H9 (cell line): ENCODE data around the gene KANSL1L. TPM values are rescaled to one million over a fixed set of nuclear protein-coding genes. Genes with fewer than 3 reads are reported as not detected.

Experiments
- DNase-seq: peaks from one replicate; pipeline ENCODE4 v3.0.0-alpha.2; 2017
- H2AFZ ChIP-seq: one replicate; pipeline ENCODE4 v1.6.1; 2013; ENCODE audit warnings: mild to moderate bottlenecking, low read length, control low read depth, moderate library complexity
- H2AK5ac ChIP-seq: 2 replicates; pipeline ENCODE4 v1.6.1; 2013; ENCODE audit warnings: low read length, control low read depth, mixed read lengths; ENCODE audit not compliant: insufficient read length
- H2BK120ac ChIP-seq: one replicate; pipeline ENCODE4 v1.6.1; 2013; ENCODE audit warnings: low read depth, mild to moderate bottlenecking, low read length, control low read depth, inconsistent platforms; ENCODE audit not compliant: poor library complexity, severe bottlenecking
- H2BK12ac ChIP-seq: 2 replicates; pipeline ENCODE4 v1.6.1; 2013; ENCODE audit warnings: low read length, control low read depth, mixed read lengths, low read depth; ENCODE audit not compliant: insufficient read length
- H2BK15ac ChIP-seq: 2 replicates; pipeline ENCODE4 v1.6.1; 2013; ENCODE audit warnings: low read depth, low read length, control low read depth
- H2BK20ac ChIP-seq: one replicate; pipeline ENCODE4 v1.6.1; 2013; ENCODE audit warnings: low read depth, mild to moderate bottlenecking, low read length, control low read depth, inconsistent platforms; ENCODE audit not compliant: poor library complexity, severe bottlenecking
- H2BK5ac ChIP-seq: 2 replicates; pipeline ENCODE4 v1.6.1; 2013; ENCODE audit warnings: low read length, control low read depth, mixed read lengths; ENCODE audit not compliant: insufficient read length
- H3K14ac ChIP-seq: 2 replicates; pipeline ENCODE4 v1.6.1; 2013; ENCODE audit warnings: low read length, control low read depth; ENCODE audit not compliant: insufficient read depth
- H3K18ac ChIP-seq: 2 replicates; pipeline ENCODE4 v1.6.1; 2013; ENCODE audit warnings: low read depth, mild to moderate bottlenecking, mixed read lengths, low read length, control low read depth; ENCODE audit not compliant: insufficient read length
- H3K23ac ChIP-seq: 2 replicates; pipeline ENCODE4 v1.6.1; 2013; ENCODE audit warnings: low read length, control low read depth, mixed read lengths, low read depth; ENCODE audit not compliant: insufficient read length
- H3K23me2 ChIP-seq: 2 replicates; pipeline ENCODE4 v1.6.1; 2013; ENCODE audit warnings: low read depth, mild to moderate bottlenecking, mixed read lengths, low read length, control low read depth; ENCODE audit not compliant: insufficient read length, poor library complexity, severe bottlenecking
- H3K27ac ChIP-seq: 2 replicates; pipeline ENCODE4 v1.5.1; 2013; ENCODE audit warnings: low read length, control low read depth, mixed read lengths, low read depth; ENCODE audit not compliant: insufficient read length
- H3K27me3 ChIP-seq: 2 replicates; pipeline ENCODE4 v1.6.1; 2013; ENCODE audit warnings: low read length, control low read depth, inconsistent platforms; ENCODE audit not compliant: insufficient read depth
- H3K4ac ChIP-seq: 2 replicates; pipeline ENCODE4 v1.6.1; 2013; ENCODE audit warnings: low read depth, mild to moderate bottlenecking, control low read depth, inconsistent platforms, low read length, moderate library complexity
- H3K4me1 ChIP-seq: 2 replicates; pipeline ENCODE4 v1.6.1; 2013; ENCODE audit warnings: low read length, control low read depth, inconsistent platforms; ENCODE audit not compliant: insufficient read depth
- H3K4me2 ChIP-seq: 2 replicates; pipeline ENCODE4 v1.6.1; 2013; ENCODE audit warnings: low read length, control low read depth, mixed read lengths; ENCODE audit not compliant: insufficient read length, insufficient read depth
- H3K56ac ChIP-seq: 2 replicates; pipeline ENCODE4 v1.6.1; 2013; ENCODE audit warnings: low read depth, mild to moderate bottlenecking, mixed read lengths, low read length, control low read depth; ENCODE audit not compliant: insufficient read length
- H3K79me1 ChIP-seq: 2 replicates; pipeline ENCODE4 v1.6.1; 2013; ENCODE audit warnings: low read depth, mild to moderate bottlenecking, moderate library complexity, low read length, control low read depth, inconsistent platforms; ENCODE audit not compliant: insufficient read depth, poor library complexity, severe bottlenecking
- H3K79me2 ChIP-seq: 2 replicates; pipeline ENCODE4 v1.6.1; 2013; ENCODE audit warnings: low read length, control low read depth, inconsistent platforms; ENCODE audit not compliant: insufficient read depth
- H3K9ac ChIP-seq: 2 replicates; pipeline ENCODE4 v1.6.1; 2013; ENCODE audit warnings: low read length, control low read depth, mixed read lengths; ENCODE audit not compliant: insufficient read length; ENCODE audit errors: extremely low read depth
- H3K9me3 ChIP-seq: one replicate; pipeline ENCODE4 v1.6.1; 2013; ENCODE audit warnings: low read depth, low read length, inconsistent platforms; ENCODE audit not compliant: control insufficient read depth
- H3T11ph ChIP-seq: one replicate; pipeline ENCODE4 v1.6.1; 2013; ENCODE audit warnings: mild to moderate bottlenecking, low read length, control low read depth, inconsistent platforms
- H4K20me1 ChIP-seq: one replicate; pipeline ENCODE4 v1.6.1; 2013; ENCODE audit not compliant: control insufficient read depth, insufficient read length, insufficient read depth
- H4K5ac ChIP-seq: 2 replicates; pipeline ENCODE4 v1.6.1; 2013; ENCODE audit warnings: low read depth, mild to moderate bottlenecking, mixed read lengths, low read length, control low read depth; ENCODE audit not compliant: insufficient read length
- H4K8ac ChIP-seq: replicated peaks from 2 replicates; pipeline ENCODE4 v1.6.1; 2013; ENCODE audit warnings: low read length, control low read depth, mixed read lengths, low read depth; ENCODE audit not compliant: insufficient read length
- H4K91ac ChIP-seq: 2 replicates; pipeline ENCODE4 v1.6.1; 2013; ENCODE audit warnings: low read depth, mild to moderate bottlenecking, moderate library complexity, mixed read lengths, low read length, control low read depth; ENCODE audit not compliant: insufficient read length
- H3K27ac Mint-ChIP-seq, 3 experiments: 2 replicates in 2 of 3; 3 replicates in 1 of 3; pipeline ENCODE4 v1.8.0; 2020 to 2021; ENCODE audit warnings: mixed read lengths in 3 of 3, mild to moderate bottlenecking in 1 of 3, moderate library complexity in 1 of 3
- H3K27me3 Mint-ChIP-seq: 2 replicates; pipeline ENCODE4 v1.8.0; 2021; ENCODE audit warnings: low read depth, mild to moderate bottlenecking, moderate library complexity, mixed read lengths
- H3K36me3 Mint-ChIP-seq, 3 experiments: 2 replicates in 2 of 3; 3 replicates in 1 of 3; pipeline ENCODE4 v1.8.0; 2020 to 2021; ENCODE audit warnings: low read depth in 3 of 3, mixed read lengths in 3 of 3; ENCODE audit not compliant: insufficient read depth in 1 of 3
- H3K4me1 Mint-ChIP-seq, 2 experiments: 2 replicates each; pipeline ENCODE4 v1.8.0; 2020; ENCODE audit warnings: mixed read lengths in 2 of 2
- H3K4me3 Mint-ChIP-seq, 2 experiments: 2 replicates in 1 of 2; 3 replicates in 1 of 2; pipeline ENCODE4 v1.8.0; 2020 to 2021; ENCODE audit warnings: mild to moderate bottlenecking in 2 of 2, mixed read lengths in 2 of 2, moderate library complexity in 1 of 2
- H3K9me3 Mint-ChIP-seq, 2 experiments: 2 replicates in 1 of 2; 3 replicates in 1 of 2; pipeline ENCODE4 v1.8.0; 2020; ENCODE audit warnings: mild to moderate bottlenecking in 2 of 2, mixed read lengths in 2 of 2, moderate library complexity in 1 of 2
- CTCF ChIP-seq: fragments of 200-600 bp; sonication (generic); conservative IDR thresholded peaks from 3 replicates; pipeline ENCODE4 v1.8.0; 2021; ENCODE audit warnings: antibody characterized with exemption, mild to moderate bottlenecking
- WGBS: extraction: QIAGEN DNeasy Blood & Tissue Kit; methylation state at CpG from one replicate; pipeline ENCODE4 v1.1.7; 2013; ENCODE audit warnings: missing lambda C conversion rate, low lambda C conversion rate, mixed read lengths; ENCODE audit not compliant: insufficient read length; ENCODE audit errors: extremely low coverage; 5-methylcytosine and 5-hydroxymethylcytosine counted together
- total RNA-seq: library from RNA; stranded (reverse); gene quantifications from 2 replicates; pipeline ENCODE4 v1.2.1, GENCODE V29; 2021

The KANSL1L gene
- total RNA-seq, 1 experiment from 2014 or later, result 8.2 TPM

GRCh38 chr2:210157526-210157925 is 13.7 kb downstream of the KANSL1L start:
- Histone ChIP-seq H2BK120ac (no peak overlapping the region), H3K9me3 (no peaks in the 10 kb centered on the region), H3K79me1 (peaks cover 4% of the 10 kb centered on the region), H3T11ph (no peak overlapping the region), H3K23me2 (no peaks in the 10 kb centered on the region), H4K5ac (no peak overlapping the region), H3K23ac (no peak overlapping the region), H3K4ac (no peak overlapping the region), H3K56ac (no peak overlapping the region), H3K4me1 (no peaks in the 10 kb centered on the region), H3K27ac (no peak overlapping the region), H2BK15ac (no peak overlapping the region), H2BK5ac (no peak overlapping the region), H3K27me3 (no peaks in the 10 kb centered on the region), H2AK5ac (no peak overlapping the region), H4K91ac (no peak overlapping the region), H3K14ac (no peak overlapping the region), H2BK12ac (no peak overlapping the region), H3K79me2 (no peaks in the 10 kb centered on the region), H3K9ac (no peak overlapping the region), H2BK20ac (no peak overlapping the region), H4K8ac (no peak overlapping the region), H2AFZ (no peak overlapping the region), H3K4me2 (no peak overlapping the region), H3K18ac (no peak overlapping the region), H4K20me1 (no peaks in the 10 kb centered on the region)
- Mint-ChIP-seq H3K27ac (peak overlapping the region in 1 of 3 experiments; percentile 66; a peak in 1 of 7 replicates), H3K36me3 (peaks cover 0 to 13% (median 12%) of the 10 kb centered on the region in 3 experiments; a peak in 5 of 7 replicates), H3K27me3 (no peaks in the 10 kb centered on the region), H3K4me1 (peaks cover 6 to 16% of the 10 kb centered on the region in 2 experiments), H3K4me3 (no peak overlapping the region), H3K9me3 (no peaks in the 10 kb centered on the region)
- no peak for DNase-seq
- no peak for TF ChIP-seq CTCF
- no CpG with 5 or more reads among the region's 3 CpGs for WGBS
